Upper lobe of left lung (tissue), 4 donors: ENCODE results near the gene CD80.

Experiments used
- EP300 ChIP-seq, 4 donors: sonication (generic); formaldehyde crosslinking; IDR thresholded peaks; one replicate each; pipeline ENCODE4 v1.5.1; 2017; ENCODE audit warnings: antibody characterized with exemption in 4 of 4, control low read depth in 2 of 4
- TF ChIP-seq, protein P1 (sequence below), 6 experiments: fragments of 450-650 bp in 4 of 6; fragments of 200-600 bp in 2 of 6; sonication (generic) in 2 of 6; IDR thresholded peaks; one replicate each; pipeline ENCODE4 v1.5.1; 2016 to 2019; ENCODE audit warnings: antibody characterized with exemption in 6 of 6

DNA sequence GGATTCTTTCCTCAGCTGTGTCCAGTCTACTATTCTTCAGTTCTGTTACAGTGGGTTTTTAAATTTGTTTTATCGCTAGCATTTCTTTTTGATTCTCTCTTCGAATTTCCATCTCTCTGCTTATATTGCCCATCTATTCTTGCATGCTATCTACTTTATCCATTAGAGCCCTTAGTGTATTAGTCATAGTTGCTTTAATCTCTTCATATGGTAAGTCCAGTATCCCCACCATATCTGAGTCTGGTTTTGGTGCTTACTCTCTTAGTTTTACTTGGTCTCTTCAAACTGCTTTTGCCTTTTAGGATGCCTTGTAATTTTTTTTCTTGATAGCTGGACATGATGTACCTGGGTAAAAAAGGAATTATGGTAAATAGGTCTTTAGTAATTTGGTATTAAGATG, 52.0 kb downstream of the CD80 start:
- no peak for TF ChIP-seq EP300 (IDR thresholded peaks at IDR 0.05)
- TF ChIP-seq, protein P1, sequence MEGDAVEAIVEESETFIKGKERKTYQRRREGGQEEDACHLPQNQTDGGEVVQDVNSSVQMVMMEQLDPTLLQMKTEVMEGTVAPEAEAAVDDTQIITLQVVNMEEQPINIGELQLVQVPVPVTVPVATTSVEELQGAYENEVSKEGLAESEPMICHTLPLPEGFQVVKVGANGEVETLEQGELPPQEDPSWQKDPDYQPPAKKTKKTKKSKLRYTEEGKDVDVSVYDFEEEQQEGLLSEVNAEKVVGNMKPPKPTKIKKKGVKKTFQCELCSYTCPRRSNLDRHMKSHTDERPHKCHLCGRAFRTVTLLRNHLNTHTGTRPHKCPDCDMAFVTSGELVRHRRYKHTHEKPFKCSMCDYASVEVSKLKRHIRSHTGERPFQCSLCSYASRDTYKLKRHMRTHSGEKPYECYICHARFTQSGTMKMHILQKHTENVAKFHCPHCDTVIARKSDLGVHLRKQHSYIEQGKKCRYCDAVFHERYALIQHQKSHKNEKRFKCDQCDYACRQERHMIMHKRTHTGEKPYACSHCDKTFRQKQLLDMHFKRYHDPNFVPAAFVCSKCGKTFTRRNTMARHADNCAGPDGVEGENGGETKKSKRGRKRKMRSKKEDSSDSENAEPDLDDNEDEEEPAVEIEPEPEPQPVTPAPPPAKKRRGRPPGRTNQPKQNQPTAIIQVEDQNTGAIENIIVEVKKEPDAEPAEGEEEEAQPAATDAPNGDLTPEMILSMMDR (IDR thresholded peaks at IDR 0.05) = no peak
